Measurements from ENCODE around the gene ICAM1.

Gene ICAM1

GRCh38 chr19:10295305-10295846 is 24.5 kb downstream of the ICAM1 start:
- DNase-seq: peak; percentile 54

GRCh38 chr19:10295847-10296591 is 25.1 kb downstream of the ICAM1 start:
- no peak for DNase-seq

- DNase-seq: no peak
These were observed 28.9 kb downstream of the ICAM1 start for GRCh38 chr19:10299545-10300458.

GRCh38 chr19:10305139-10305806 is 34.4 kb downstream of the ICAM1 start:
- no peak for DNase-seq

GRCh38 chr19:10306327-10306726 is 35.4 kb downstream of the ICAM1 start:
- no peak for DNase-seq

- DNase-seq: no peak
These were observed 38.5 kb downstream of the ICAM1 start, which contains the start of gene ZGLP1 for GRCh38 chr19:10309423-10309822. ZGLP1 (minus strand) TSS chr19:10309815.

GRCh38 chr19:10315335-10316214 is 44.7 kb downstream of the ICAM1 start, which contains the start of gene FDX2:
FDX2 (minus strand) TSS chr19:10316015; CDS start chr19:10315996, 19 bp downstream.
- peak; percentile 95 for DNase-seq

- DNase-seq: no peak
These were observed 45.5 kb downstream of the ICAM1 start for GRCh38 chr19:10316229-10317044.

- no peak for DNase-seq
These were observed 46.3 kb downstream of the ICAM1 start for GRCh38 chr19:10317045-10317856.

- no peak for DNase-seq
These were observed 47.0 kb downstream of the ICAM1 start for GRCh38 chr19:10317857-10318462.

GRCh38 chr19:10318807-10319682 is 48.1 kb downstream of the ICAM1 start:
- DNase-seq: no peak

- DNase-seq: no peak
These were observed 49.9 kb downstream of the ICAM1 start for GRCh38 chr19:10320602-10321416.

- DNase-seq: no peak
These were observed 50.5 kb downstream of the ICAM1 start for GRCh38 chr19:10321417-10321797.

GRCh38 chr19:10321874-10322835 is 51.2 kb downstream of the ICAM1 start:
- no peak for DNase-seq

GRCh38 chr19:10325732-10326131 is 54.8 kb downstream of the ICAM1 start:
- DNase-seq: no peak

- no peak for DNase-seq
These were observed 56.9 kb downstream of the ICAM1 start for GRCh38 chr19:10327793-10328192.
